Trophoblast cell (in vitro differentiated cells and primary cell): ENCODE measurements around the gene CASQ1.

Experiments used
- DNase-seq, 2 donors: peaks; one replicate each; pipeline ENCODE4 v3.0.0-alpha.2; 2016
- H2AFZ ChIP-seq: 2 replicates; pipeline ENCODE4 v1.6.1; 2013; ENCODE audit warnings: low read length, moderate library complexity, mild to moderate bottlenecking; ENCODE audit not compliant: insufficient read depth, poor library complexity
- H2AK5ac ChIP-seq: 2 replicates; pipeline ENCODE4 v1.6.1; 2013; ENCODE audit warnings: mild to moderate bottlenecking, low read length
- H2BK120ac ChIP-seq: 2 replicates; pipeline ENCODE4 v1.6.1; 2013; ENCODE audit warnings: low read length, mild to moderate bottlenecking, moderate library complexity; ENCODE audit not compliant: insufficient read depth, poor library complexity
- H2BK12ac ChIP-seq: 2 replicates; pipeline ENCODE4 v1.6.1; 2013; ENCODE audit warnings: mild to moderate bottlenecking, low read length, moderate library complexity
- H2BK5ac ChIP-seq: 2 replicates; pipeline ENCODE4 v1.6.1; 2013; ENCODE audit warnings: low read length, low read depth, moderate library complexity, mild to moderate bottlenecking; ENCODE audit not compliant: poor library complexity
- H3K14ac ChIP-seq: 2 replicates; pipeline ENCODE4 v1.6.1; 2013; ENCODE audit warnings: mild to moderate bottlenecking, low read length
- H3K18ac ChIP-seq: 2 replicates; pipeline ENCODE4 v1.6.1; 2013; ENCODE audit warnings: mild to moderate bottlenecking, low read length
- H3K23ac ChIP-seq: 2 replicates; pipeline ENCODE4 v1.6.1; 2013; ENCODE audit warnings: low read length
- H3K27ac ChIP-seq: 2 replicates; pipeline ENCODE4 v1.5.1; 2013; ENCODE audit warnings: low read depth, mild to moderate bottlenecking, inconsistent platforms, low read length, moderate library complexity
- H3K27me3 ChIP-seq: 2 replicates; pipeline ENCODE4 v1.6.1; 2013; ENCODE audit warnings: inconsistent platforms, mild to moderate bottlenecking, low read length, moderate library complexity; ENCODE audit not compliant: insufficient read depth
- H3K36me3 ChIP-seq, 2 experiments: 1 replicate in 1 of 2; 2 replicates in 1 of 2; pipeline ENCODE4 v1.6.1; 2013; ENCODE audit warnings: low read length in 2 of 2, mild to moderate bottlenecking in 2 of 2, moderate library complexity in 1 of 2; ENCODE audit not compliant: insufficient read depth in 2 of 2, control insufficient read depth in 1 of 2
- H3K4ac ChIP-seq: 2 replicates; pipeline ENCODE4 v1.6.1; 2013; ENCODE audit warnings: low read depth, mild to moderate bottlenecking, low read length, moderate library complexity
- H3K4me1 ChIP-seq, 2 experiments: 1 replicate in 1 of 2; 2 replicates in 1 of 2; pipeline ENCODE4 v1.6.1; 2013; ENCODE audit warnings: low read length in 2 of 2, mild to moderate bottlenecking in 2 of 2, moderate library complexity in 1 of 2; ENCODE audit not compliant: insufficient read depth in 2 of 2, control insufficient read depth in 1 of 2
- H3K4me2 ChIP-seq: 2 replicates; pipeline ENCODE4 v1.6.1; 2013; ENCODE audit warnings: inconsistent platforms, mild to moderate bottlenecking, low read length, moderate library complexity
- H3K4me3 ChIP-seq: 2 replicates; pipeline ENCODE4 v1.5.1; 2013; ENCODE audit warnings: mild to moderate bottlenecking, low read depth, low read length, inconsistent platforms
- H3K79me1 ChIP-seq: one replicate; pipeline ENCODE4 v1.6.1; 2013; ENCODE audit warnings: low read length
- H3K79me2 ChIP-seq: 2 replicates; pipeline ENCODE4 v1.6.1; 2013; ENCODE audit warnings: low read length, mild to moderate bottlenecking; ENCODE audit not compliant: control insufficient read depth, insufficient read depth, poor library complexity
- H3K9ac ChIP-seq: 2 replicates; pipeline ENCODE4 v1.6.1; 2013; ENCODE audit warnings: mild to moderate bottlenecking, low read length
- H3K9me3 ChIP-seq: 2 replicates; pipeline ENCODE4 v1.6.1; 2013; ENCODE audit warnings: low read depth, mild to moderate bottlenecking, control low read depth, inconsistent platforms, low read length; ENCODE audit not compliant: insufficient read depth
- H4K12ac ChIP-seq: 2 replicates; pipeline ENCODE4 v1.6.1; 2013; ENCODE audit warnings: low read depth, mild to moderate bottlenecking, low read length, moderate library complexity
- H4K8ac ChIP-seq: 2 replicates; pipeline ENCODE4 v1.6.1; 2013; ENCODE audit warnings: low read depth, mild to moderate bottlenecking, low read length, moderate library complexity
- H4K91ac ChIP-seq: one replicate; pipeline ENCODE4 v1.6.1; 2013; ENCODE audit warnings: low read depth, mild to moderate bottlenecking, low read length, moderate library complexity
- WGBS: extraction: QIAGEN DNeasy Blood & Tissue Kit; methylation state at CpG from one replicate; pipeline ENCODE4 v1.1.7; 2013; ENCODE audit warnings: missing lambda C conversion rate; ENCODE audit not compliant: insufficient read length, insufficient coverage; ENCODE audit errors: extremely low coverage; 5-methylcytosine and 5-hydroxymethylcytosine counted together

CASQ1 gene

DNA sequence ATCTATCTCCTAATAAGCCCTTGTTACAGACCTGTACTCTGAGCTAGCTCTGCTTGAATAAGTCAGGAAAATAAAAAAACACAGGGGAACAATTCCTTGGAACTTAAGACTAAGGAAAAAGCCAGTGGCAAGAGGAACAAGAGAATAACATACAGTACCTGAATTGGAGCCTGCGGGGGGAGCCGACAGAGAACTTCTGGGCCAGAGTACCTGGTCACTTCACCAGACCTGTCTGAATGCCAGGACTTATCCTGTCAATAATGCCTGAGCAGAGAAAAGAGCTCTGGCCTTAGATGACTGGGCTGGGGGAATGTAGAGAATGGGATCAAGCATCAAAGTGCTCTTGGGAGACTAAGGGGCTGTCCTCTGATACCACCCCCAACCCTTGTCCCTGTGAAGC lies 29.9 kb downstream of the CASQ1 start:
- no peak overlapping the region for H3K14ac ChIP-seq
- H3K79me1 ChIP-seq = no peaks in the 10 kb centered on the region
- no peaks in the 10 kb centered on the region for H3K27me3 ChIP-seq
- no peak overlapping the region for H3K4me2 ChIP-seq
- no peak overlapping the region for H3K18ac ChIP-seq
- no peaks in the 10 kb centered on the region for H3K9me3 ChIP-seq
- no peak overlapping the region for H2AK5ac ChIP-seq
- H3K27ac ChIP-seq = no peak overlapping the region
- no peak overlapping the region for H3K4me3 ChIP-seq
- no peak overlapping the region for H4K12ac ChIP-seq
- no peak for DNase-seq
- H3K36me3 ChIP-seq = peaks cover 34 to 65% of the 10 kb centered on the region in 2 experiments
- no peak overlapping the region for H4K91ac ChIP-seq
- H3K23ac ChIP-seq = no peak overlapping the region
- H3K79me2 ChIP-seq = no peaks in the 10 kb centered on the region
- no peak overlapping the region for H3K9ac ChIP-seq
- no peak overlapping the region for H2AFZ ChIP-seq
- H3K4me1 ChIP-seq = peaks cover 8% of the 10 kb centered on the region in 2 experiments
- H2BK12ac ChIP-seq = no peak overlapping the region
- H2BK120ac ChIP-seq = no peak overlapping the region
- H3K4ac ChIP-seq = no peak overlapping the region
- no peak overlapping the region for H4K8ac ChIP-seq
- no peak overlapping the region for H2BK5ac ChIP-seq
- WGBS = no CpG with 5 or more reads among the region's 2 CpGs

DNA sequence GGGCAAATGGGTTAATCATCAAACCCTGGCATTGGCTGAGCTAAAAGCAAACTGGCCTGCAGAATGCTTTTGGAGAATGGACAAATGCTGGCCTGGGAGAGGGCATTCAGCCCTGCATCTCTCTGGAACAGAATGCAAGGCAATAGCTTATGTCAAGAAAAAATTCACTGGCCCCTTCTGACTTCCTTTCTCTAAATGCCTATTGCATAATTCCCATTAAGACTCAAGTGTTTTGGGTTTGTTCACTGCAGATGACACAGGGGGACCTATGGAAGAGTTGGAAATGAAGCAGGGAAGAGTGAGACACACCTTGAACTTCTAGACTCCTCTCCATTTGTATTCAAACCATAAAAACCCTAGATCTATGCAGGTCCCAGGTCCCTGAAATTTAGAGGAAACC lies 30.7 kb downstream of the CASQ1 start:
- no peak overlapping the region for H2BK12ac ChIP-seq
- no peaks in the 10 kb centered on the region for H3K79me1 ChIP-seq
- no peak overlapping the region for H3K14ac ChIP-seq
- H3K23ac ChIP-seq = no peak overlapping the region
- no peak overlapping the region for H2AFZ ChIP-seq
- no peak overlapping the region for H2AK5ac ChIP-seq
- no peaks in the 10 kb centered on the region for H3K79me2 ChIP-seq
- no peak overlapping the region for H4K91ac ChIP-seq
- H3K4me3 ChIP-seq = no peak overlapping the region
- no peak overlapping the region for H3K27ac ChIP-seq
- H3K36me3 ChIP-seq = peaks cover 36 to 66% of the 10 kb centered on the region in 2 experiments
- H3K4ac ChIP-seq = no peak overlapping the region
- peak overlapping the region; percentile 48 for H3K9ac ChIP-seq
- no peaks in the 10 kb centered on the region for H3K9me3 ChIP-seq
- peaks cover 8% of the 10 kb centered on the region in 2 experiments for H3K4me1 ChIP-seq
- no peak overlapping the region for H3K4me2 ChIP-seq
- no peak overlapping the region for H4K12ac ChIP-seq
- H3K18ac ChIP-seq = no peak overlapping the region
- H4K8ac ChIP-seq = no peak overlapping the region
- no peak overlapping the region for H2BK5ac ChIP-seq
- DNase-seq = no peak
- no peak overlapping the region for H2BK120ac ChIP-seq
- no peaks in the 10 kb centered on the region for H3K27me3 ChIP-seq

DNA sequence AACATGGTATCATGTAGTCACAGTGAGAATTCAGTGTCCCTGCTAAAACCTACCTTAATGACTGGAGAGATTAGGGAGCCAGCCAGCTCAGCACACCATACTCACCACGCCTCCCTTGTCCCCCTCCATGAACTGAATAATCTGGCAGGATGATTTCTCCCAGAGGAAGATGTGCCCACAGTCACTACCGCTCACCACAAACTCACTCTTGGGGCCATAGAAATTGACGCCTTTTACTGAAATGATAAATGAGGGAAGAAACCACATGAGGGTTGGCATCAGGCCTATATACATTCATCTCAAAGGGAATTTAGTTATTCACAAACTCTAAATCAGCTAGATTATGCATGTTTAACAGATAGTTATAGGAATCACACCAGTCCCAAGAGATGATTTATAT lies 32.2 kb downstream of the CASQ1 start:
- no peaks in the 10 kb centered on the region for H3K79me1 ChIP-seq
- no peak overlapping the region for H3K4me3 ChIP-seq
- no peak overlapping the region for H2BK120ac ChIP-seq
- H4K8ac ChIP-seq = no peak overlapping the region
- no peak overlapping the region for H2BK12ac ChIP-seq
- H3K9me3 ChIP-seq = no peaks in the 10 kb centered on the region
- H3K27ac ChIP-seq = no peak overlapping the region
- H4K91ac ChIP-seq = no peak overlapping the region
- H3K27me3 ChIP-seq = no peaks in the 10 kb centered on the region
- H4K12ac ChIP-seq = no peak overlapping the region
- WGBS = no CpG with 5 or more reads among the region's 3 CpGs
- no peak overlapping the region for H2BK5ac ChIP-seq
- H3K4me2 ChIP-seq = no peak overlapping the region
- no peaks in the 10 kb centered on the region for H3K79me2 ChIP-seq
- H2AFZ ChIP-seq = no peak overlapping the region
- DNase-seq = no peak
- no peak overlapping the region for H3K4ac ChIP-seq
- no peak overlapping the region for H3K14ac ChIP-seq
- no peak overlapping the region for H3K18ac ChIP-seq
- H2AK5ac ChIP-seq = no peak overlapping the region
- H3K4me1 ChIP-seq = peaks cover 8% of the 10 kb centered on the region in 2 experiments
- no peak overlapping the region for H3K9ac ChIP-seq
- H3K36me3 ChIP-seq = peaks cover 32 to 60% of the 10 kb centered on the region in 2 experiments
- H3K23ac ChIP-seq = no peak overlapping the region

DNA sequence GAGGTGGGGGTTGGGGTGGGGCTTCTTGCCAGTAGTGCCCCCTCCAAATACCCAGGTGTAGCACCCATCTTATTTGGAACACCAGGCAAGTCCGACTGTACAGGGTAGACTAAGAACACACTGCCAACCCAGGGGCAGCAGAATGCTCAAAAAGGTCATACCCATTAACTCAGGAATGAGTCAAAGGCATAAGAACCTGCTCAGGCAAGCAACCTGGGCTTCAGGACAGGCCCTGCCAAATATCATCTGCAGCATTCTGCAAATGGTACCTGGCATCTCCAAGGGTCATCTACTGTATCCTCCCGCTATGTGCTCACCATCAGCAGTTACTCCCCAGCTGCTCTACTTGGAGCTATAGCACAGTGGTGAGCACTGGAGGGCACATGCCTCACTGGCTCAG lies 34.2 kb downstream of the CASQ1 start:
- no peak overlapping the region for H3K4me2 ChIP-seq
- H3K79me2 ChIP-seq = no peaks in the 10 kb centered on the region
- H2BK12ac ChIP-seq = no peak overlapping the region
- H4K8ac ChIP-seq = no peak overlapping the region
- no peak overlapping the region for H3K27ac ChIP-seq
- H3K4ac ChIP-seq = no peak overlapping the region
- H2AFZ ChIP-seq = no peak overlapping the region
- H4K12ac ChIP-seq = no peak overlapping the region
- H2BK5ac ChIP-seq = no peak overlapping the region
- DNase-seq = no peak
- H3K18ac ChIP-seq = no peak overlapping the region
- no peak overlapping the region for H3K14ac ChIP-seq
- no peak overlapping the region for H2AK5ac ChIP-seq
- no CpG with 5 or more reads among the region's 2 CpGs for WGBS
- no peaks in the 10 kb centered on the region for H3K79me1 ChIP-seq
- no peak overlapping the region for H3K23ac ChIP-seq
- no peaks in the 10 kb centered on the region for H3K4me1 ChIP-seq
- H3K9ac ChIP-seq = peak overlapping the region; percentile 73
- no peaks in the 10 kb centered on the region for H3K9me3 ChIP-seq
- peak overlapping the region; percentile 6 for H3K4me3 ChIP-seq
- H3K27me3 ChIP-seq = no peaks in the 10 kb centered on the region
- H2BK120ac ChIP-seq = no peak overlapping the region
- H3K36me3 ChIP-seq = peaks cover 28 to 53% of the 10 kb centered on the region in 2 experiments
- H4K91ac ChIP-seq = no peak overlapping the region
